ENCODE results near the gene GDPD4. TPM values are rescaled to one million over a fixed set of nuclear protein-coding genes. Genes with fewer than 3 reads are reported as not detected.

GDPD4 gene
- total and polyA plus RNA-seq, 10 donors = 0.07 to 1.6 (median 0.22) TPM; not detected in 6

DNA sequence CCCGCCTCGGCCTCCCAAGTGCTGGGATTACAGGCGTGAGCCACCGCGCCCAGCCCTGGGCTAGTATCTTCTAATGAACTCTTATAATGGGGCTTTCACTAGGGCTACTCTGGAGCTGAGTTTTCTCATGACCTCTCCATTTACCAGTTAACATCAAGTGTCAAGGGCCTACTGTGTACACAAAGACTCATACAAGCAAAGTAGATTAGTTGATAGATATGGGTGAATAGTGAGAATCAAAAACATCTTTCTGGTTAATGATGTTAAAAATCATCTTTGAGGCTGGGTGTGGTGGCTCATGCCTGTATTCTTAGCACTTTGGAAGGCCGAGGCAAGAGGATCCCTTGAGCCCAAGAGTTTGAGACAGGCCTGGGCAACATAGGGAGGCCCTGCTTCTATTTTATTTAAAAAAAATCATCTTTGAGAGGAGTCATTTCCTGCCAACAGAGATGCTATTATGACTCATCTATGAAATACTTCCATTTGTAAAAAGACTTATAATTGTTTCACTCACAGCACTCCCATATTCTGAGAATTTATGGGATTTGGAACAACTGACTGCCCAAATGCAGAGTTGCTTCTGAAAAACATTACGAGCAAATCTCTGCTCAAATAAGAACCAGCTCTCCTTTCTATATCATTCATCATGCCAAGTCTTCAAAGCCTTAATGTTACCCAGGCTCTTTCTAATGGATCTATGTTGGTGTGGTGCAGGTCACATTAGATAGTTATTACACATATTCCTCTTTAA is 57.0 kb downstream of the GDPD4 start:
- no peak overlapping the region for H3K27ac ChIP-seq
- intact Hi-C loops (cut with DNase I; ENCODE audit: low total_unique reads) = no loop called here
- no peak overlapping the region for H3K4me3 ChIP-seq
- no peak for DNase-seq
- WGBS, 5 donors = 89 to 95% (median 91%) methylated on average over 7 of the region's 7 CpGs
- H3K9me3 ChIP-seq = peaks cover 0 to 10% (median 0%) of the 10 kb centered on the region in 8 donors
- H3K36me3 ChIP-seq = no peaks in the 10 kb centered on the region
- H3K4me1 ChIP-seq = no peaks in the 10 kb centered on the region
- TF ChIP-seq, protein P1, sequence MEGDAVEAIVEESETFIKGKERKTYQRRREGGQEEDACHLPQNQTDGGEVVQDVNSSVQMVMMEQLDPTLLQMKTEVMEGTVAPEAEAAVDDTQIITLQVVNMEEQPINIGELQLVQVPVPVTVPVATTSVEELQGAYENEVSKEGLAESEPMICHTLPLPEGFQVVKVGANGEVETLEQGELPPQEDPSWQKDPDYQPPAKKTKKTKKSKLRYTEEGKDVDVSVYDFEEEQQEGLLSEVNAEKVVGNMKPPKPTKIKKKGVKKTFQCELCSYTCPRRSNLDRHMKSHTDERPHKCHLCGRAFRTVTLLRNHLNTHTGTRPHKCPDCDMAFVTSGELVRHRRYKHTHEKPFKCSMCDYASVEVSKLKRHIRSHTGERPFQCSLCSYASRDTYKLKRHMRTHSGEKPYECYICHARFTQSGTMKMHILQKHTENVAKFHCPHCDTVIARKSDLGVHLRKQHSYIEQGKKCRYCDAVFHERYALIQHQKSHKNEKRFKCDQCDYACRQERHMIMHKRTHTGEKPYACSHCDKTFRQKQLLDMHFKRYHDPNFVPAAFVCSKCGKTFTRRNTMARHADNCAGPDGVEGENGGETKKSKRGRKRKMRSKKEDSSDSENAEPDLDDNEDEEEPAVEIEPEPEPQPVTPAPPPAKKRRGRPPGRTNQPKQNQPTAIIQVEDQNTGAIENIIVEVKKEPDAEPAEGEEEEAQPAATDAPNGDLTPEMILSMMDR (IDR thresholded peaks at IDR 0.05 in 8 of 11, conservative IDR thresholded peaks at IDR 0.05 in 3 of 11) = no peak
- TF ChIP-seq POLR2AphosphoS5 (IDR thresholded peaks at IDR 0.05) (no peak), POLR2A (IDR thresholded peaks at IDR 0.05) (no peak)
- H3K27me3 ChIP-seq (replicated peaks in 1 of 7) = no peaks in the 10 kb centered on the region

DNA sequence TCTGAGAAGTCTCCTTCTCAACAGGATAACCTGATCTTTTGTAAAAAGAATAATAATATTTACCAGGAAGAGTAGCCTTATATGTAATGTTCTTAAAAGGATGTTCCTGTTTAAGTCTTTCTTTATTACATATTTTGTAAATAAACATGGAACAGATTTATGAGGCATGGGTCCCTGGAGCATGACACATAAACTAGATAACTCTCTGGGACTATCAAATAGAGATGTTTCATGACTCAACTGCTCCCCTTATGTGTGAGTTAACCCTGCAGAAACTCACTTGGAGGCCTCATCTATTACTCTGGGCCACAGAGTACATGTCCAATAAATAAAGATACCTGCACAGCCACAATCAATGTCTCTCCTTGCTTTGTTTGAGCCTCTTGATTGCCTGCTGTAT is 64.6 kb downstream of the GDPD4 start:
- no peak overlapping the region for H3K4me3 ChIP-seq
- no peaks in the 10 kb centered on the region for H3K36me3 ChIP-seq
- no peak for DNase-seq
- no peaks in the 10 kb centered on the region for H3K27me3 ChIP-seq (replicated peaks in 1 of 7)
- H3K9me3 ChIP-seq = peaks cover 0 to 10% (median 0%) of the 10 kb centered on the region in 8 donors
- intact Hi-C loops (cut with DNase I; ENCODE audit: low total_unique reads) = no loop called here
- H3K4me1 ChIP-seq = no peaks in the 10 kb centered on the region
- TF ChIP-seq POLR2AphosphoS5 (IDR thresholded peaks at IDR 0.05) = no peak
- no peak for TF ChIP-seq POLR2A (IDR thresholded peaks at IDR 0.05)
- TF ChIP-seq, protein P1 (IDR thresholded peaks at IDR 0.05 in 8 of 11, conservative IDR thresholded peaks at IDR 0.05 in 3 of 11) = no peak
- no peak overlapping the region for H3K27ac ChIP-seq

GRCh38 chr11:77233011-77233410 is 68.5 kb downstream of the GDPD4 start:
- no peak for DNase-seq
- H3K4me1 ChIP-seq = no peaks in the 10 kb centered on the region
- no peaks in the 10 kb centered on the region for H3K9me3 ChIP-seq
- no peaks in the 10 kb centered on the region for H3K36me3 ChIP-seq
- no peak overlapping the region for H3K27ac ChIP-seq
- H3K4me3 ChIP-seq = no peak overlapping the region
- intact Hi-C loops (cut with DNase I; ENCODE audit: low total_unique reads) = no loop called here
- WGBS, 5 donors = 87 to 97% (median 94%) methylated on average over 3 of the region's 3 CpGs
- no peaks in the 10 kb centered on the region for H3K27me3 ChIP-seq (replicated peaks in 1 of 7)
- TF ChIP-seq POLR2AphosphoS5 (IDR thresholded peaks at IDR 0.05) (no peak), POLR2A (IDR thresholded peaks at IDR 0.05) (no peak)
- TF ChIP-seq, protein P1 (IDR thresholded peaks at IDR 0.05 in 8 of 11, conservative IDR thresholded peaks at IDR 0.05 in 3 of 11) = no peak

DNA sequence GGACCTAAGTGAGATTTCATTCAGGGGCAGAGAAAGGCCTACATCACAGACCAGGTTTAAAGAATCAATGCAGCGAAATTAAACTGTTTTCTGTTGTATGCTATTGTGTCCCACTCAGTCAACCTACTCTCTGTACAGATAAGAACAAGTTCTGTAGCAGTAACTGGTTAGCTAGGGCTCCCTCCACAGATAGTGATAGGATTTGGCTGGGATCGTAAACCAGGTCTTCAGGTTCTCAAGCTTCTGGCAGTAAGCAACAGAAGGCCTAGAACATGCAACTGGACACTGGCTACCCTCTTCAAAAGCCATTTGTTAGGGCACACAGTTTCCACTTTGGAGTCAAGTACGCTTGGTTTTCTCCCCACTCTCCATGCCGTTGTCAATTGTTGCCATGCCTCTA is 69.2 kb downstream of the GDPD4 start:
- no peaks in the 10 kb centered on the region for H3K9me3 ChIP-seq
- no peaks in the 10 kb centered on the region for H3K27me3 ChIP-seq (replicated peaks in 1 of 7)
- no peak for DNase-seq
- WGBS, 5 donors = 89 to 95% (median 91%) methylated on average over 4 of the region's 4 CpGs
- no peaks in the 10 kb centered on the region for H3K4me1 ChIP-seq
- H3K36me3 ChIP-seq = no peaks in the 10 kb centered on the region
- intact Hi-C loops (cut with DNase I; ENCODE audit: low total_unique reads) = no loop called here
- no peak overlapping the region for H3K4me3 ChIP-seq
- TF ChIP-seq, protein P1 (IDR thresholded peaks at IDR 0.05 in 8 of 11, conservative IDR thresholded peaks at IDR 0.05 in 3 of 11) = no peak
- TF ChIP-seq POLR2A (IDR thresholded peaks at IDR 0.05) (no peak), POLR2AphosphoS5 (IDR thresholded peaks at IDR 0.05) (no peak)
- no peak overlapping the region for H3K27ac ChIP-seq

All from spleen (tissue), 11 donors.